Gastroesophageal sphincter (tissue), 3 donors: Measurements from ENCODE around the gene BCL2L1.

Experiments used
- CTCF ChIP-seq, 4 experiments: fragments of 200-600 bp in 2 of 4; fragments of 450-650 bp in 2 of 4; sonication (generic) in 1 of 4; IDR thresholded peaks; one replicate each; pipeline ENCODE4 v1.5.1; 2017 to 2019; ENCODE audit warnings: antibody characterized with exemption in 4 of 4, mild to moderate bottlenecking in 2 of 4, moderate library complexity in 2 of 4
- POLR2A ChIP-seq, 2 donors: fragments of 450-650 bp; IDR thresholded peaks; one replicate each; pipeline ENCODE4 v1.6.1; 2017; ENCODE audit warnings: antibody characterized with exemption in 2 of 2, mild to moderate bottlenecking in 2 of 2, moderate library complexity in 1 of 2

DNA sequence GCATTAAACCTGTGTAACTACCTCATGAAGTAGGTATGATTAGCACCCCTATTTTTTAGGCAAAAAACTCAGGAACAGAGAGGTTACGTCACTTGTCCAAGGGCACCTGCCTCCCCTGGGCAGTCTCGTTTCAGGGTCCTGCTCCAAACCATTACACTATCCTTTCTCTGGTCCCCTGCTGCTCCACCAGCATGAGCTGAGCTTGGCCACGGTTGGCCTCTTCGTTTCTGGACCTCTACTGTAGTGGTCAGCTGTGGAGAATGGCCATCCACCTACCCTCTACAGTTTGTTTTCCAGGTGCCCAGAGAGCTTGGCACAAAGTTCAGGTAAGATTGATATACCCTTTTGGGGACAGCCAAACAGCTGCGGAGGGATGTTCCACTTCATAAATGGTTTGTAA lies 68.1 kb downstream of the BCL2L1 start:
- TF ChIP-seq POLR2A (IDR thresholded peaks at IDR 0.05), result no peak
- no peak for TF ChIP-seq CTCF (IDR thresholded peaks at IDR 0.05)
